Measurements from ENCODE around the gene MYH16. TPM values are rescaled to one million over a fixed set of nuclear protein-coding genes. Genes with fewer than 3 reads are reported as not detected.
"Not testable (repeated sequence)": the region's sequence is repeated elsewhere in the genome, so short reads cannot be mapped to it uniquely, and the experiment has no call there.

MYH16 gene
- total and polyA plus RNA-seq, 2 donors (not counting 1 experiment from before 2014, with no cell fraction given) = not detected

- no peaks in the 10 kb centered on the region for H3K36me3 ChIP-seq (replicated peaks in 1 of 2; ENCODE audit: control extremely low read depth in 1 of 2, control insufficient read depth in 1 of 2, extremely low read depth in 1 of 2, insufficient read depth in 2 of 2, low read length in 1 of 2)
- no peak overlapping the region for H3K27ac ChIP-seq (ENCODE audit: low read length in 2 of 2)
- H3K27me3 ChIP-seq (replicated peaks in 1 of 4; ENCODE audit: control extremely low read depth in 1 of 4, control insufficient read depth in 3 of 4, insufficient read depth in 4 of 4, low read length in 3 of 4) = peaks cover 0 to 3% (median 0%) of the 10 kb centered on the region in 4 experiments
- Mint-ChIP-seq H3K27ac (no peak overlapping the region), H3K27me3 (peaks cover 19% of the 10 kb centered on the region), H3K4me3 (no peak overlapping the region), H3K4me1 (no peaks in the 10 kb centered on the region), H3K9me3 (ENCODE audit: insufficient read depth) (peaks cover 1% of the 10 kb centered on the region)
- no peak overlapping the region for H3K9ac ChIP-seq (ENCODE audit: low read length)
- WGBS (ENCODE audit: insufficient coverage) = 66% methylated on average over 3 of the region's 4 CpGs
- no peak overlapping the region for H3K4me3 ChIP-seq (ENCODE audit: control extremely low read depth in 1 of 5, extremely low read depth in 1 of 5, insufficient read depth in 1 of 5, low read depth in 2 of 5, low read length in 4 of 5)
- ATAC-seq (ENCODE audit: low read depth) (no peak), DNase-seq (no peak)
- H3K4me1 ChIP-seq (ENCODE audit: control insufficient read depth in 2 of 2, insufficient read depth in 2 of 2, low read length in 2 of 2) = no peaks in the 10 kb centered on the region
- H4K20me1 ChIP-seq (ENCODE audit: control insufficient read depth, insufficient read depth, low read length, poor library complexity, severe bottlenecking) = no peaks in the 10 kb centered on the region
- no peak overlapping the region for H3K4me2 ChIP-seq (replicated peaks; ENCODE audit: low read depth, low read length, poor library complexity, severe bottlenecking)
- no peak overlapping the region for H2AFZ ChIP-seq (ENCODE audit: insufficient read depth, low read depth, low read length, poor library complexity, severe bottlenecking)
- H3K9me3 ChIP-seq (ENCODE audit: control extremely low read depth in 1 of 3, control insufficient read depth in 2 of 3, insufficient read depth in 1 of 3, low read length in 2 of 3) = no peaks in the 10 kb centered on the region
- H3K79me2 ChIP-seq (ENCODE audit: control insufficient read depth, insufficient read depth, low read length) = no peaks in the 10 kb centered on the region
- CTCF ChIA-PET = no interaction called here
- intact Hi-C loops (cut with micrococcal nuclease) = no loop called here
- no peak for TF ChIP-seq CTCF (IDR thresholded peaks at IDR 0.05)
- TF ChIP-seq EZH2 (IDR thresholded peaks at IDR 0.05; ENCODE audit: borderline replicate concordance, insufficient read depth, low read depth, low read length, poor library complexity, severe bottlenecking) = no peak
- POLR2A ChIA-PET = no interaction called here
These were observed 4.1 kb upstream of the MYH16 start for GRCh38 chr7:99268577-99268908.

DNA sequence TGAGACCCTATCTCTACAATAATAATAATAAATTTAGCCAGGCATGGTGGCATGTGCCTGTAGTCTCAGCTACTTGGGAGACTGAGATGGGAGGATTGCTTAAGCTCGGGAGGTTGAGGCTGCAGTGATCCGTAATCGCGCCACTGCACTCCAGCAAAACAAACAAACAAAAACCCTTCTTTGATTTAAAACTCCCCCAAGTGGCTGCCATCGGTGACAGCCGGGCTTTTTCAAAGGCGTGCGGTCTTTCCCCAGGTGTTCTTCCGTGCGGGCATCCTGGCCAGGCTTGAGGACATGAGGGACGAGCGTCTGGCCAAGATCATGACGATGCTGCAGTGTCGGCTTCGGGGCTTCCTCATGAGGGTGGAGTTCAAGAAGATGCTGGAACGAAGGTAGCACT is 1.9 kb upstream of the MYH16 start:
- no peak overlapping the region for H3K4me3 Mint-ChIP-seq
- Histone ChIP-seq H3K27ac (ENCODE audit: low read length in 2 of 2) (no peak overlapping the region), H3K79me2 (ENCODE audit: control insufficient read depth, insufficient read depth, low read length) (no peaks in the 10 kb centered on the region), H3K4me1 (ENCODE audit: control insufficient read depth in 2 of 2, insufficient read depth in 2 of 2, low read length in 2 of 2) (no peaks in the 10 kb centered on the region), H3K27me3 (replicated peaks in 1 of 4; ENCODE audit: control extremely low read depth in 1 of 4, control insufficient read depth in 3 of 4, insufficient read depth in 4 of 4, low read length in 3 of 4) (peaks cover 0 to 3% (median 0%) of the 10 kb centered on the region in 4 experiments), H3K9me3 (ENCODE audit: control extremely low read depth in 1 of 3, control insufficient read depth in 2 of 3, insufficient read depth in 1 of 3, low read length in 2 of 3) (no peaks in the 10 kb centered on the region), H4K20me1 (ENCODE audit: control insufficient read depth, insufficient read depth, low read length, poor library complexity, severe bottlenecking) (no peaks in the 10 kb centered on the region), H3K9ac (ENCODE audit: low read length) (no peak overlapping the region), H3K36me3 (replicated peaks in 1 of 2; ENCODE audit: control extremely low read depth in 1 of 2, control insufficient read depth in 1 of 2, extremely low read depth in 1 of 2, insufficient read depth in 2 of 2, low read length in 1 of 2) (no peaks in the 10 kb centered on the region), H2AFZ (ENCODE audit: insufficient read depth, low read depth, low read length, poor library complexity, severe bottlenecking) (no peak overlapping the region), H3K4me3 (ENCODE audit: control extremely low read depth in 1 of 5, extremely low read depth in 1 of 5, insufficient read depth in 1 of 5, low read depth in 2 of 5, low read length in 4 of 5) (no peak overlapping the region), H3K4me2 (replicated peaks; ENCODE audit: low read depth, low read length, poor library complexity, severe bottlenecking) (no peak overlapping the region)
- WGBS (ENCODE audit: insufficient coverage) = 93% methylated on average over 13 of the region's 16 CpGs
- ChIA-PET POLR2A (no interaction called here), CTCF (no interaction called here)
- peaks cover 19% of the 10 kb centered on the region for H3K27me3 Mint-ChIP-seq
- peaks cover 1% of the 10 kb centered on the region for H3K9me3 Mint-ChIP-seq (ENCODE audit: insufficient read depth)
- intact Hi-C loops (cut with micrococcal nuclease) = no loop called here
- DNase-seq = no peak
- no peak overlapping the region for H3K27ac Mint-ChIP-seq
- ATAC-seq (ENCODE audit: low read depth) = no peak
- no peaks in the 10 kb centered on the region for H3K4me1 Mint-ChIP-seq
- TF ChIP-seq EZH2 (IDR thresholded peaks at IDR 0.05; ENCODE audit: borderline replicate concordance, insufficient read depth, low read depth, low read length, poor library complexity, severe bottlenecking) (no peak), CTCF (IDR thresholded peaks at IDR 0.05) (no peak)

DNA sequence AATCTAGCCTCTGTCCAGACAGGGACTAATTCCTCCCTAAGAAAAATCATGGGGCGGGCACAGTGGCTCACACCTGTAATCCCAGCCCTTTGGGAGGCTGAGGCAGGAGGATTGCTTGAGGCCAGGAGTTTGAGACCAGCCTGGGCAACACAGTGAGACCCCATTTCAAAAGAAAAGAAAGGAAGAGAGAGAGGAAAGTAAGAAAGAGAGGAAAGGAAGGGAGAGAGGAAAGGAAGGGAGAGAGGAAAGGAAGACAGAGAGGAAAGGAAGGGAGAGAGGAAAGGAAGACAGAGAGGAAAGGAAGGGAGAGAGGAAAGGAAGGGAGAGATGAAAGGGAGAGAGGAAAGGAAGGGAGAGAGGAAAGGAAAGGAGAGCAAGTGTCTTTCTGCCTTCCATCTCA is 922 bp downstream of the MYH16 start:
- H3K27me3 ChIP-seq (replicated peaks in 1 of 4; ENCODE audit: control extremely low read depth in 1 of 4, control insufficient read depth in 3 of 4, insufficient read depth in 4 of 4, low read length in 3 of 4); H3K27ac ChIP-seq (ENCODE audit: low read length in 2 of 2); CTCF ChIA-PET; H3K27me3 Mint-ChIP-seq; H3K9me3 ChIP-seq (ENCODE audit: control extremely low read depth in 1 of 3, control insufficient read depth in 2 of 3, insufficient read depth in 1 of 3, low read length in 2 of 3); H3K4me1 Mint-ChIP-seq; H3K27ac Mint-ChIP-seq; intact Hi-C loops (cut with micrococcal nuclease); H3K9ac ChIP-seq (ENCODE audit: low read length); H3K36me3 ChIP-seq (replicated peaks in 1 of 2; ENCODE audit: control extremely low read depth in 1 of 2, control insufficient read depth in 1 of 2, extremely low read depth in 1 of 2, insufficient read depth in 2 of 2, low read length in 1 of 2); H4K20me1 ChIP-seq (ENCODE audit: control insufficient read depth, insufficient read depth, low read length, poor library complexity, severe bottlenecking); ATAC-seq (ENCODE audit: low read depth); H3K4me2 ChIP-seq (replicated peaks; ENCODE audit: low read depth, low read length, poor library complexity, severe bottlenecking); H3K4me1 ChIP-seq (ENCODE audit: control insufficient read depth in 2 of 2, insufficient read depth in 2 of 2, low read length in 2 of 2); H3K79me2 ChIP-seq (ENCODE audit: control insufficient read depth, insufficient read depth, low read length); H2AFZ ChIP-seq (ENCODE audit: insufficient read depth, low read depth, low read length, poor library complexity, severe bottlenecking); H3K9me3 Mint-ChIP-seq (ENCODE audit: insufficient read depth); H3K4me3 ChIP-seq (ENCODE audit: control extremely low read depth in 1 of 5, extremely low read depth in 1 of 5, insufficient read depth in 1 of 5, low read depth in 2 of 5, low read length in 4 of 5); H3K4me3 Mint-ChIP-seq; DNase-seq; POLR2A ChIA-PET: not testable (repeated sequence)
- WGBS (ENCODE audit: insufficient coverage) = no CpG with 5 or more reads among the region's 1 CpG

Data from B cell (primary cell).